HCT116 (cell line): ENCODE measurements around the gene THSD7B.

ENCODE experiments used
- CEBPB ChIP-seq: IDR thresholded peaks from 2 replicates; pipeline ENCODE4 v1.6.1; 2012; ENCODE audit warnings: low read depth
- CTCF ChIP-seq, 3 experiments: fragments of 200-600 bp in 1 of 3; sonication (generic) in 1 of 3; IDR thresholded peaks in 2 of 3; conservative IDR thresholded peaks in 1 of 3; 2 replicates each; pipeline ENCODE4 v1.5.1; 2012 to 2017; ENCODE audit warnings: low read depth in 2 of 3, low read length in 2 of 3, antibody characterized with exemption in 1 of 3, borderline replicate concordance in 1 of 3, control low read depth in 1 of 3, mild to moderate bottlenecking in 1 of 3, mixed read lengths in 1 of 3, mixed run types in 1 of 3, moderate library complexity in 1 of 3; ENCODE audit not compliant: insufficient read depth in 1 of 3
- SIN3A ChIP-seq: IDR thresholded peaks from 2 replicates; pipeline ENCODE4 v1.6.1; 2012; ENCODE audit warnings: low read depth

- TF ChIP-seq CTCF (IDR thresholded peaks at IDR 0.05 in 2 of 3, conservative IDR thresholded peaks at IDR 0.05 in 1 of 3; ENCODE audit: borderline replicate concordance in 1 of 3, insufficient read depth in 1 of 3, low read depth in 2 of 3, low read length in 2 of 3) (no peak), SIN3A (no peak), CEBPB (no peak)
These were observed 98.5 kb downstream of the THSD7B start for GRCh38 chr2:136863874-136864273.
